Testis (tissue), 2 donors: ENCODE results near the gene KLK14.

Source experiments
- POLR2A ChIP-seq: fragments of 450-650 bp; IDR thresholded peaks from one replicate; pipeline ENCODE4 v1.6.1; 2017; ENCODE audit warnings: antibody characterized with exemption, mild to moderate bottlenecking, moderate library complexity
- TF ChIP-seq, protein P1 (sequence below), 3 experiments: fragments of 450-650 bp in 2 of 3; fragments of 200-600 bp in 1 of 3; sonication (generic) in 1 of 3; IDR thresholded peaks; one replicate each; pipeline ENCODE4 v1.5.1; 2016 to 2019; ENCODE audit warnings: antibody characterized with exemption in 3 of 3, mild to moderate bottlenecking in 2 of 3, moderate library complexity in 1 of 3

DNA sequence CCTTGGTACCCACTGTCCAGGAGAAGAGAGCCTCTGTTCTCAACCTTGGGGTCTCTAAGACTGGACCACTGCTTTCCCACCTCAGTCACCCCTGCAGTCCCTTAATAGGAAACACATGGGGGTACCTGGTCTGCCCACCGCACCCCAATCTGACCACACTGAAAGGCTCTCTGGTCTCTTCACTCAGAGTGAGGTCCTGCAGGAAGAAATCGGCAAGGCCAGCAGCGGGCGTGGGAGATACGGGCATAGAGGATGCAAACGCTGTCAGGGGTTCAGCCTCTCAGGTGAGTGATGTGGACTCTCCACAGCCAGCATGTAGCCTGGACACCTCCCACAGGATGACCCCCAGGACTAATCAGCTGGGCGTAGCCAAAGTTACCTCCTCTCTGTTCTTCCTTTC, 45.5 kb upstream of the KLK14 start:
- TF ChIP-seq, protein P1, sequence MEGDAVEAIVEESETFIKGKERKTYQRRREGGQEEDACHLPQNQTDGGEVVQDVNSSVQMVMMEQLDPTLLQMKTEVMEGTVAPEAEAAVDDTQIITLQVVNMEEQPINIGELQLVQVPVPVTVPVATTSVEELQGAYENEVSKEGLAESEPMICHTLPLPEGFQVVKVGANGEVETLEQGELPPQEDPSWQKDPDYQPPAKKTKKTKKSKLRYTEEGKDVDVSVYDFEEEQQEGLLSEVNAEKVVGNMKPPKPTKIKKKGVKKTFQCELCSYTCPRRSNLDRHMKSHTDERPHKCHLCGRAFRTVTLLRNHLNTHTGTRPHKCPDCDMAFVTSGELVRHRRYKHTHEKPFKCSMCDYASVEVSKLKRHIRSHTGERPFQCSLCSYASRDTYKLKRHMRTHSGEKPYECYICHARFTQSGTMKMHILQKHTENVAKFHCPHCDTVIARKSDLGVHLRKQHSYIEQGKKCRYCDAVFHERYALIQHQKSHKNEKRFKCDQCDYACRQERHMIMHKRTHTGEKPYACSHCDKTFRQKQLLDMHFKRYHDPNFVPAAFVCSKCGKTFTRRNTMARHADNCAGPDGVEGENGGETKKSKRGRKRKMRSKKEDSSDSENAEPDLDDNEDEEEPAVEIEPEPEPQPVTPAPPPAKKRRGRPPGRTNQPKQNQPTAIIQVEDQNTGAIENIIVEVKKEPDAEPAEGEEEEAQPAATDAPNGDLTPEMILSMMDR (IDR thresholded peaks at IDR 0.05) = no peak
- TF ChIP-seq POLR2A = no peak
